Activated CD8-positive, alpha-beta memory T cell treated with anti-CD3 and anti-CD28 coated beads for 48 hours (primary cell): ENCODE measurements around the gene PNPLA2.
A peak's percentile ranks its signal among the peaks of the same experiment; 100 is the strongest.

ENCODE experiments used
- DNase-seq, 3 experiments: peaks; one replicate each; pipeline ENCODE4 v3.0.0-alpha.2; 2020; ENCODE audit warnings: low read depth in 2 of 3, low spot score in 2 of 3

The PNPLA2 gene

GRCh38 chr11:843086-843734 lies 24.5 kb downstream of the PNPLA2 start:
- DNase-seq, result no peak

- no peak for DNase-seq
Measured at GRCh38 chr11:843818-844692, 25.3 kb downstream of the PNPLA2 start.

- DNase-seq, result no peak
Measured at GRCh38 chr11:844693-845644, 26.3 kb downstream of the PNPLA2 start.

- DNase-seq, result no peak
Measured at GRCh38 chr11:845872-846495, 27.3 kb downstream of the PNPLA2 start.

- DNase-seq, result no peak
Measured at GRCh38 chr11:846496-847098, 27.9 kb downstream of the PNPLA2 start.

- no peak for DNase-seq
Measured at GRCh38 chr11:847876-848275, 29.2 kb downstream of the PNPLA2 start.

GRCh38 chr11:848380-848931 lies 29.7 kb downstream of the PNPLA2 start:
- DNase-seq, result peak in 2 of 3 experiments; percentile 53 to 70

GRCh38 chr11:849104-849824 lies 30.6 kb downstream of the PNPLA2 start:
- DNase-seq, result no peak

GRCh38 chr11:849951-850774 lies 31.4 kb downstream of the PNPLA2 start:
- DNase-seq, result no peak

- DNase-seq, result no peak
Measured at GRCh38 chr11:850775-851763, 32.4 kb downstream of the PNPLA2 start.

- no peak for DNase-seq
Measured at GRCh38 chr11:852762-853161, 34.0 kb downstream of the PNPLA2 start.

- no peak for DNase-seq
Measured at GRCh38 chr11:853682-854448, 35.2 kb downstream of the PNPLA2 start.

GRCh38 chr11:854601-855329 lies 36.1 kb downstream of the PNPLA2 start:
- no peak for DNase-seq

GRCh38 chr11:855330-855674 lies 36.6 kb downstream of the PNPLA2 start:
- DNase-seq, result no peak

GRCh38 chr11:855796-856195 lies 37.1 kb downstream of the PNPLA2 start:
- no peak for DNase-seq

- no peak for DNase-seq
Measured at GRCh38 chr11:856397-856796, 37.7 kb downstream of the PNPLA2 start.
